ENCODE measurements around the gene NAIF1. TPM values are rescaled to one million over a fixed set of nuclear protein-coding genes. Genes with fewer than 3 reads are reported as not detected.
A peak's percentile ranks its signal among the peaks of the same experiment; 100 is the strongest.

Gene NAIF1
- total RNA-seq, 1 experiment from 2014 or later, result 11.0 TPM

DNA sequence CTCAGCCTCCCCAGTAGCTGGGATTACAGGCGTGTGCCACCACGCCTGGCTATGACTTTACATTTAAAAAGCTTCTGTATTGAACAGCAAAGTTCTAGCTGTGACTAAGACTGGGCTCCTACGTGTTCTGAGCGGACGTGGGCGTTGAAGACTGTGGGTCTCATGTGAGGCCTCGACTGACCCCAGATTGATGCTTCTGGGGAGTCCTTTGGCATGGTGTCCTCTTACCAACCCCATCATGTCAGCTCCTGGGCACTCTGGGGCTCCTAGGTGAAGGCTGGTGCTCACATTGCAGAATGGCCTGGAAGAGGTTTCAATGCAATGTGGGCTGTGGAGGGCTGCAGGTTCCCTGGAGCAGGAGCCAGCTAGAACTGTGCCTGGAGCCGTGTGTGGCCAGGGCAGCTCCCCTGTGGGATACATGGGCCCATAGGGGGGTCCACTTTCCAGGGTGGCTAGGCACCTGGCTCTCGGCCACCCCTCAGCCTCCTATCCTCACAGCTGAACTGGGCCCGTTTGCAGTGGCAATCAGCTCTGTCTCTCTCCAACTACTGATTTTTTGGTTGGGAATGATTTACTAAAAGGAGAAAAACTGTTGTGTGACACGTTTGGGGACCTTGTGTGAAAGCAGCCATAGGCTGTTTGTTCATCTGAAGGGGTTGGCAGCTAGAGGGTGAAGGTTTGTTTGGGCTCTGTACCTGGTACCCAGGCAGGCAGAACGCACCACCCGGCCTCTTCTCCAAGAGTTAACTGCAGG, 30.6 kb upstream of the NAIF1 start (continued):
- TF ChIP-seq ZBTB33 (IDR thresholded peaks at IDR 0.05; ENCODE audit: extremely low read depth, insufficient replicate concordance, low read length), result no peak
- no peak for TF ChIP-seq JUND (IDR thresholded peaks at IDR 0.05)
- TF ChIP-seq EZH2phosphoT487 (IDR thresholded peaks at IDR 0.05; ENCODE audit: borderline replicate concordance), result no peak
- no peak for TF ChIP-seq ELF1 (IDR thresholded peaks at IDR 0.05; ENCODE audit: borderline replicate concordance, low read depth)
- no peak for TF ChIP-seq RAD21 (IDR thresholded peaks at IDR 0.05; ENCODE audit: low read depth)
- no peak for TF ChIP-seq POLR2AphosphoS5 (IDR thresholded peaks at IDR 0.05; ENCODE audit: low read depth, low read length)
- TF ChIP-seq FOSL1 (IDR thresholded peaks at IDR 0.05; ENCODE audit: low read depth), result no peak
- TF ChIP-seq SRF (IDR thresholded peaks at IDR 0.05; ENCODE audit: low read depth), result no peak
- TF ChIP-seq, protein P1, sequence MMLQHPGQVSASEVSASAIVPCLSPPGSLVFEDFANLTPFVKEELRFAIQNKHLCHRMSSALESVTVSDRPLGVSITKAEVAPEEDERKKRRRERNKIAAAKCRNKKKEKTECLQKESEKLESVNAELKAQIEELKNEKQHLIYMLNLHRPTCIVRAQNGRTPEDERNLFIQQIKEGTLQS (IDR thresholded peaks at IDR 0.05), result no peak

DNA sequence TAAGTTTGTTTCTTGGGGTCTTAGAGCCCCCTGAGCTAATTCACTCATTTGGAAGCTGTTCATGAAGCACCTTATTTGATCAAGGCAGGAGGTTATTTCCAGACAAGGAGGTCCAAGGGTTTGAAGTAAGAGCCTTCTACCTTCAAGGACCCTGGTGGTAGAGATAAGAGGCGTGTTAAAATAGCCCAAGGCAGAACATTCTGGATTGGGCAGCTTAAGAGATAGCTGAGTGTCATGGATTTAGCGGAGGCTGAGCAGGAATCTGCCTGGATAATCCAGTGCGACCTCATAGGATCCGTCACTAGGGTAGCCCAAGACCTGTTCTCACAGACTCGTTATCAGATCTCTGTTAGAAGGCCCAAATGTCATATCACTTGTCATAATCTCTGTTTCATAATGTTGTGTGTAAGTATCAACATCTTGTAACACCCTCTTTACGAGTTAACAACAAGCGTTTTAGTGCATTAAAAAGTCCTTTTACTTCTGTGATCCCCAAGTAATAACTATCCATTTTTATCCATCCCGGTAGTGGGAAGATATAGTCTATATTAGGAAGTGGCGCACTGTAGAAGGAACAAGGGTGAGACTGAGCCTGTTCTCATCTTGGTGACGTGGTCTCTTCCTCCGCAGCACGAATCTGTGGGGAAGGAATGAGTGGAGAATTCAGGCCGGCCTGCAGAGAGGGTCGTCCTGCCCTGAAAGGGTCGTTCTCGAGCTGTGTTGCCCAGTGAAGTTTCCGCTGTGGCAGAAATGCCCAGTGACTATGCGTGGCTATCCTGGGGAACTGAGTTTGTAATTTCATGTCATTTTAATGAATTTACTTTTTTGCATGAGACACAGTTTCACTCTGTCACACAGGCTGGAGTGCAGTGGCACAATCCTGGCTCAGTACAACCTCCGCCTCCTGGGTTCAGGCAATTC, 29.8 kb upstream of the NAIF1 start:
- DNase-seq (ENCODE audit: low read depth, low spot score) (no peak), ATAC-seq (no peak)
- Histone ChIP-seq H3K4me2 (ENCODE audit: low read length) (peak overlapping the region; percentile 90), H3K4me1 (ENCODE audit: control insufficient read depth in 1 of 2, insufficient read depth in 2 of 2, low read length in 2 of 2) (peaks cover 32 to 63% of the 10 kb centered on the region in 2 experiments), H3K36me3 (ENCODE audit: control insufficient read depth in 1 of 2, insufficient read depth in 2 of 2, low read length in 2 of 2) (peaks cover 4 to 11% of the 10 kb centered on the region in 2 experiments; a peak in 2 of 4 replicates), H4K20me1 (ENCODE audit: insufficient read depth) (no peaks in the 10 kb centered on the region; the same call in 1 of the 2 replicates), H3K4me3 (replicated peaks in 1 of 2; ENCODE audit: low read depth in 1 of 2, low read length in 2 of 2) (no peak overlapping the region), H3K27me3 (ENCODE audit: insufficient read depth, low read length) (no peaks in the 10 kb centered on the region), H3K27ac (ENCODE audit: low read depth, low read length) (peak overlapping the region; percentile 57; the same call in 1 of the 2 replicates), H3K9me3 (ENCODE audit: control insufficient read depth in 1 of 2, insufficient read depth in 1 of 2, low read depth in 1 of 2, low read length in 2 of 2) (no peaks in the 10 kb centered on the region), H2AFZ (ENCODE audit: low read depth, low read length, poor library complexity, severe bottlenecking) (no peak overlapping the region), H3K9ac (ENCODE audit: low read length) (peak overlapping the region; percentile 78), H3K9me2 (ENCODE audit: insufficient read depth) (no peaks in the 10 kb centered on the region), H3K79me2 (ENCODE audit: insufficient read depth, low read length) (peaks cover 72% of the 10 kb centered on the region)
- ChIA-PET RAD21 (ENCODE audit: low non-redundant PET in 1 of 2, low total read pairs in 2 of 2, uncharacterized antibody in 2 of 2, unreplicated experiment in 2 of 2) (interaction anchor here in 1 of 2 experiments (1.3 kb wide), 1 partner anchor 21 kb away, joined by 4 read pairs; no protein-coding TSS in a partner anchor), CTCF (interaction anchor here (1.5 kb wide), 1 partner anchor 21 kb away, joined by 11 read pairs; no protein-coding TSS in a partner anchor), POLR2A (interaction anchor here (1.7 kb wide), 1 partner anchor 45 kb away, joined by 6 read pairs; no protein-coding TSS in a partner anchor)
- BruUV-seq (replicated peaks), result no TSS peak
- intact Hi-C loops (cut with micrococcal nuclease), result no loop called here
- TF ChIP-seq CEBPB (IDR thresholded peaks at IDR 0.05; ENCODE audit: low read depth), result no peak
- no peak for TF ChIP-seq ZNF274 (IDR thresholded peaks at IDR 0.05; ENCODE audit: low read depth, low read length)
- no peak for TF ChIP-seq EZH2 (IDR thresholded peaks at IDR 0.05)
- no peak for TF ChIP-seq ZFX (IDR thresholded peaks at IDR 0.05)
- no peak for TF ChIP-seq EGR1 (IDR thresholded peaks at IDR 0.05; ENCODE audit: low read depth)
- TF ChIP-seq RAD21 (IDR thresholded peaks at IDR 0.05; ENCODE audit: low read depth), result no peak
- TF ChIP-seq EZH2phosphoT487 (IDR thresholded peaks at IDR 0.05; ENCODE audit: borderline replicate concordance), result no peak
- TF ChIP-seq, protein P1 (IDR thresholded peaks at IDR 0.05), result no peak
- no peak for TF ChIP-seq ZBTB33 (IDR thresholded peaks at IDR 0.05; ENCODE audit: extremely low read depth, insufficient replicate concordance, low read length)
- no peak for TF ChIP-seq FOSL1 (IDR thresholded peaks at IDR 0.05; ENCODE audit: low read depth)
- no peak for TF ChIP-seq CBX3 (IDR thresholded peaks at IDR 0.05; ENCODE audit: low read depth)
- no peak for TF ChIP-seq SP1 (IDR thresholded peaks at IDR 0.05; ENCODE audit: low read depth)

Measured in HCT116 (cell line).